CD1c-positive myeloid dendritic cell (primary cell): ENCODE results near the gene RAB13.

Experiments used
- DNase-seq: peaks from one replicate; pipeline ENCODE4 v3.0.0-alpha.2; 2016; ENCODE audit errors: extremely low spot score

Gene RAB13

GRCh38 chr1:153933430-153933829 lies 52.7 kb downstream of the RAB13 start:
- no peak for DNase-seq

GRCh38 chr1:153932156-153933131 lies 53.7 kb downstream of the RAB13 start:
- no peak for DNase-seq
